ENCODE measurements around the gene RFX8. TPM values are rescaled to one million over a fixed set of nuclear protein-coding genes. Genes with fewer than 3 reads are reported as not detected.

RFX8 gene
- total RNA-seq, 1 experiment from 2014 or later, result not detected

GRCh38 chr2:101416609-101417008 is 58.3 kb downstream of the RFX8 start:
- no TSS peak for BruUV-seq (replicated peaks)
- no peak overlapping the region for H3K4me3 Mint-ChIP-seq (ENCODE audit: unreplicated experiment)
- DNase-seq (ENCODE audit: unreplicated experiment), result peak; percentile 16
- ChIA-PET CTCF (interaction anchor here (0.5 to 4.7 kb wide), 15 partner anchors 9 to 415 kb away, joined by 3 to 35 read pairs (median 3); no protein-coding TSS in a partner anchor), POLR2A (interaction anchor here (0.7 to 1.3 kb wide), 6 partner anchors 20 to 409 kb away, joined by 3 to 8 read pairs (median 4); no protein-coding TSS in a partner anchor)
- H3K27me3 Mint-ChIP-seq (ENCODE audit: insufficient read depth, unreplicated experiment), result no peaks in the 10 kb centered on the region
- H3K36me3 Mint-ChIP-seq (ENCODE audit: insufficient read depth, unreplicated experiment), result no peaks in the 10 kb centered on the region
- peaks cover 6% of the 10 kb centered on the region for H3K4me1 Mint-ChIP-seq (ENCODE audit: insufficient read depth, unreplicated experiment)
- no peaks in the 10 kb centered on the region for H3K9me3 Mint-ChIP-seq (ENCODE audit: unreplicated experiment)
- no peak overlapping the region for H3K27ac Mint-ChIP-seq (ENCODE audit: low read depth, unreplicated experiment)
- intact Hi-C loops (cut with micrococcal nuclease), result loop anchor here (5.0 kb wide), 3 partner anchors 341 to 826 kb away; no protein-coding TSS in a partner anchor
- no peak for TF ChIP-seq CTCF (IDR thresholded peaks at IDR 0.05; ENCODE audit: unreplicated experiment)

GRCh38 chr2:101415884-101416283 is 59.0 kb downstream of the RFX8 start:
- H3K4me3 Mint-ChIP-seq (ENCODE audit: unreplicated experiment), result no peak overlapping the region
- H3K27ac Mint-ChIP-seq (ENCODE audit: low read depth, unreplicated experiment), result no peak overlapping the region
- no peaks in the 10 kb centered on the region for H3K9me3 Mint-ChIP-seq (ENCODE audit: unreplicated experiment)
- peaks cover 6% of the 10 kb centered on the region for H3K4me1 Mint-ChIP-seq (ENCODE audit: insufficient read depth, unreplicated experiment)
- DNase-seq (ENCODE audit: unreplicated experiment), result no peak
- no TSS peak for BruUV-seq (replicated peaks)
- intact Hi-C loops (cut with micrococcal nuclease), result loop anchor here (5.0 kb wide), 3 partner anchors 341 to 826 kb away; no protein-coding TSS in a partner anchor
- POLR2A ChIA-PET, result no interaction called here
- no peak for TF ChIP-seq CTCF (IDR thresholded peaks at IDR 0.05; ENCODE audit: unreplicated experiment)
- no peaks in the 10 kb centered on the region for H3K36me3 Mint-ChIP-seq (ENCODE audit: insufficient read depth, unreplicated experiment)
- no peaks in the 10 kb centered on the region for H3K27me3 Mint-ChIP-seq (ENCODE audit: insufficient read depth, unreplicated experiment)
- CTCF ChIA-PET, result interaction anchor here (0.8 to 4.7 kb wide), 5 partner anchors 9 to 433 kb away, joined by 3 to 35 read pairs (median 4); no protein-coding TSS in a partner anchor

GRCh38 chr2:101415220-101415619 is 59.7 kb downstream of the RFX8 start:
- intact Hi-C loops (cut with micrococcal nuclease), result loop anchor here (5.0 kb wide), 3 partner anchors 342 to 827 kb away; no protein-coding TSS in a partner anchor
- ChIA-PET CTCF (interaction anchor here (0.8 to 2.0 kb wide), 4 partner anchors 20 to 434 kb away, joined by 3 to 5 read pairs (median 4); no protein-coding TSS in a partner anchor), POLR2A (no interaction called here)
- Mint-ChIP-seq H3K9me3 (ENCODE audit: unreplicated experiment) (no peaks in the 10 kb centered on the region), H3K4me3 (ENCODE audit: unreplicated experiment) (no peak overlapping the region), H3K27ac (ENCODE audit: low read depth, unreplicated experiment) (no peak overlapping the region), H3K36me3 (ENCODE audit: insufficient read depth, unreplicated experiment) (no peaks in the 10 kb centered on the region), H3K4me1 (ENCODE audit: insufficient read depth, unreplicated experiment) (peaks cover 6% of the 10 kb centered on the region), H3K27me3 (ENCODE audit: insufficient read depth, unreplicated experiment) (no peaks in the 10 kb centered on the region)
- BruUV-seq (replicated peaks), result no TSS peak
- TF ChIP-seq CTCF (IDR thresholded peaks at IDR 0.05; ENCODE audit: unreplicated experiment), result no peak
- no peak for DNase-seq (ENCODE audit: unreplicated experiment)

- no TSS peak for BruUV-seq (replicated peaks)
- intact Hi-C loops (cut with micrococcal nuclease), result no loop called here
- no peak overlapping the region for H3K4me3 Mint-ChIP-seq (ENCODE audit: unreplicated experiment)
- peaks cover 6% of the 10 kb centered on the region for H3K4me1 Mint-ChIP-seq (ENCODE audit: insufficient read depth, unreplicated experiment)
- H3K27ac Mint-ChIP-seq (ENCODE audit: low read depth, unreplicated experiment), result no peak overlapping the region
- CTCF ChIA-PET, result interaction anchor here (0.5 kb wide), 1 partner anchor 131 kb away, joined by 3 read pairs; no protein-coding TSS in a partner anchor
- H3K36me3 Mint-ChIP-seq (ENCODE audit: insufficient read depth, unreplicated experiment), result peaks cover 7% of the 10 kb centered on the region
- H3K9me3 Mint-ChIP-seq (ENCODE audit: unreplicated experiment), result no peaks in the 10 kb centered on the region
- no peak for TF ChIP-seq CTCF (IDR thresholded peaks at IDR 0.05; ENCODE audit: unreplicated experiment)
- POLR2A ChIA-PET, result interaction anchor here (0.7 kb wide), 1 partner anchor 13 kb away, joined by 3 read pairs; no protein-coding TSS in a partner anchor
- DNase-seq (ENCODE audit: unreplicated experiment), result no peak
- no peaks in the 10 kb centered on the region for H3K27me3 Mint-ChIP-seq (ENCODE audit: insufficient read depth, unreplicated experiment)
Observed at GRCh38 chr2:101412092-101412694, 62.7 kb downstream of the RFX8 start.

Data from MCF 10A (cell line).